Activated T-cell treated with anti-CD3 and anti-CD28 coated beads for 24 hours (primary cell): ENCODE measurements around the gene DPPA2.
"Not testable (repeated sequence)": the region's sequence is repeated elsewhere in the genome, so short reads cannot be mapped to it uniquely, and the experiment has no call there.

Source experiments
- DNase-seq: peaks from one replicate; pipeline ENCODE4 v3.0.0-alpha.2; 2020; ENCODE audit warnings: low read depth

Gene DPPA2

DNA sequence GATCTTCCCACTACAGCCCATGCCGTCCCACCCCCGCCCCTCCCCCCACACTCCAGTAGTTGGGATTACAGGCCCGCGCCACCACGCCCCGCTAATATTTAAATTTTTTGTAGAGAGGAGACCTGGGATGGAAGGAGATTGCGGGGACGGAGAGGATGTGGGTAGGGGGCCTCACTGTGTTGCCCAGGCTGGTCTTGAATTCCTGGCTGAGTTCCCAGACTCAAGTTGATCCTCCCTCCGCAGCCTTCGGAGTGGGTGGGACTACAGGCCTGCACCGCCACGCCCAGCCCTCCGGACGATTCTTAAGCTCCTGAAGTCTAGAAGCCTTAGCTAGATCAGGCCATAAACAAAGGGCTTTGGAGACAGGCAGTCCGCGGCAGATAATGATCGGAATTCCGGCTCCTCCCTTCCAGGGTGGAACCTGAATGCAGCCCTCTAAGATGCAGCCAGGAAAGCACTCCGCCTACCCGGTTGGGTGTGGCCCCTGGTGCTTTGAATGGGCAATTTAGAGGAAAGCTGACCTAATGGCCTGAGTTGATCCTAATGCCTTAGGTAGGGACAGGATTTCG is at the start of gene DPPA2:
Gene DPPA2 (minus strand): TSS at position 356 of the 569 bp plus-strand sequence. CDS start 1,975 bp downstream, outside the sequence.
- DNase-seq, result no peak

- DNase-seq, result no peak
These were observed 47.8 kb upstream of the DPPA2 start for GRCh38 chr3:109364088-109364487.

DNA sequence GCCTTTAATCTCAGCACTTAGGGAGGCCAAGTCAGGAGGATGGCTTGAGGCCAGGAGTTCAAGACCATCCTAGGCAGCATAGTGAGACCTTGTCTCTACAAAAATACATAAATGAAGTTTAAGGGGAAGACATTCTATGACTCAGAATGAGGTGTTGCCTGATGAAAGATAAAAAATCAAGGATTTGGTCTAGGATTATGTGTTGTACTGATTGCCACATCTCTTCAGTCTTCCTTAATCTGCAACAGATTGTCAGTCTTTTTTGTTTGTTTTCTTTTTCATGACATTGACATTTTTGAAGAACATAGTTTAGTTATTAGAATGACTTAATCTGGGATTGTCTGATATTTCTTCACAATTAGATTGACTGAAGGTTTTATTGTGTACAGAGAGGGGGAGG is 47.3 kb upstream of the DPPA2 start:
- no peak for DNase-seq

GRCh38 chr3:109362823-109363222 is 46.5 kb upstream of the DPPA2 start:
- DNase-seq, result no peak

DNA sequence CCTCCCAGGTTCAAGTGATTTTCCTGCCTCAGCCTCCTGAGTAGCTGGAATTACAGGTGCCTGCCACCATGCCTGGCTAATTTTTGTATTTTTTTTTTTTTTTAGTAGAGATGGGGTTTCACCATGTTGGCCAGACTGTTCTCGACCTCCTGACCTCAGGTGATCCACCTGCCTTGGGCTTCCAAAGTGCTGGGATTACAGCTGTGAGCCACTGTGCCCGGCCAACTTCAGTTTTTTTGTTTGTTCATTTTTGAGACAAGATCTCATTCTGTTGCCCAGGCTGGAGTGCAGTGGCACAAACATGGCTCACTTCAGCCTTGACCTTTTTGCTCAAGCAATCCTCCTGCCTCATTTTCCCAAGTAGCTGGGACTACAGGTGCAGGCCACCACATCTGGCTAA is 42.5 kb upstream of the DPPA2 start:
- not testable (repeated sequence) for DNase-seq

DNA sequence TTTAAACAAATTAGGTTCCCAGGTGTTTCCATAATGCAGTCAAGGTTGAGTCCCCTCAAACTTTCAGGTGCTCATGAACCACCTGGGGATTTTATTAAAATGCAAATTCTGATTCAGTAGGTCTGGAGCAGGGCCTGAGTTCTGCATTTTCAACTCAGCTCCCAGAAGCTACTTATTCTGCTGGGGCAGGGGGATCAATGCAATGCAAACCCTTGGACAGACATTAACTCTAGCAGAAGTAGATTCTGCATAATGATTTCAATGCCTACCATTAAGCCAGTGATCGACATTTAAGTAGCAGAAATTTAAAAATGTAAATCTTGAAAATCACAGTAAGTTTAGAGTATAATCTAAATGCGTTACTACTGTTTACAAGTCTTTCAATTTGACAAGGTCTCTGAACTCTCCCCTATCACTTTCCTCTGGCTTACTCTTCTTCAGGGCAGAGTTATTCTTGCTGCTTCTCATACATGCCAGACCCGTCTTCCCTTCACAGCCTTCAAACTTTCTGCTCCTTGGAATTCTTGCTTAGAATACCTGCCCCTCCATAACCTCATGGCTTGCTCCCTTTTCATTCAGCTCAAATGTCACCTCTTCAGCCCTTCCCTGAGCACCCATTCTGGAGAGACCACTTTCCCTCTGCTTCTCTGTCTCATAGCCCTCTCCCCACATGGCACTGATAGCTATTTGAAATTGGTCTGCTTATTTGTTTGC is 40.3 kb upstream of the DPPA2 start:
- no peak for DNase-seq

DNA sequence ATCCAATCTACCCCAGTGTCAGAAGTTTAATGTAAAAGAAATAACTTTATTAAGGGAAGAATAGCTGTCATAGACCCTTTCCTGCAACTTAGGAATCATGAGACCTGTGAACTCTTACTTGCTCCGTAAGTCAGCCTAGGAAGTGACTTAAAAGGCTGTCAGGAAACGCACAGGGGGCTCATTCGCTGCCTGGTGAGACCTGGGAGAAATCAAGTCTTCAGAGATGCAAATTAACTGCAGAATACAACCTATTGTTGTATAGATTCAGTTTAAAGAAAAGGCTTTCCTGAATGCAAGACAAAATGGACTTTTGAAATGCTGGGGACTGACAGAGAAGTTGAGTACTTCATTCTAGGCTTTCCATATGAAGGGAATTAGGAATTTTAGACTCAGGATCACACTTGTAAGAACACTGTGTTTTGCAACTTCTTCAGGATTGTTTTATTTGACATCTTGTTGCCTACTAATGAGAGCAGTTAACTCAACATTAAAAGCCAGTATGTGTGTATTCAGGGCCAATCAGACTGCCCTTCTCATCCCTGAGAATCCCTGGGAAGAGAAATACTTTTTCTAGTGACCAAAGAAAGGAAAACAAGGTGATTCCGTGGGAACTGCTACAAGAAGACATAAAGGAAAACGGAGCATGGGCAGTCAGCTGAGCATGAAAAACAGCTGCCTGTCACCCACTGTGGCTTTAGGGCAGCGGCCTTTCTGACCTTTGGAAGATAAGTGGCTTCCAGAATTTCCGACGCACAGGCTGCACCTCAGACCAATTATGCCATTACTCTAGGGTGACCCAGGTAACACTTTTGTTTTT is 39.5 kb upstream of the DPPA2 start:
- DNase-seq, result no peak

- DNase-seq, result no peak
These were observed 36.7 kb upstream of the DPPA2 start for GRCh38 chr3:109353057-109353456.

- DNase-seq, result no peak
These were observed 34.9 kb upstream of the DPPA2 start for GRCh38 chr3:109351231-109351630.

DNA sequence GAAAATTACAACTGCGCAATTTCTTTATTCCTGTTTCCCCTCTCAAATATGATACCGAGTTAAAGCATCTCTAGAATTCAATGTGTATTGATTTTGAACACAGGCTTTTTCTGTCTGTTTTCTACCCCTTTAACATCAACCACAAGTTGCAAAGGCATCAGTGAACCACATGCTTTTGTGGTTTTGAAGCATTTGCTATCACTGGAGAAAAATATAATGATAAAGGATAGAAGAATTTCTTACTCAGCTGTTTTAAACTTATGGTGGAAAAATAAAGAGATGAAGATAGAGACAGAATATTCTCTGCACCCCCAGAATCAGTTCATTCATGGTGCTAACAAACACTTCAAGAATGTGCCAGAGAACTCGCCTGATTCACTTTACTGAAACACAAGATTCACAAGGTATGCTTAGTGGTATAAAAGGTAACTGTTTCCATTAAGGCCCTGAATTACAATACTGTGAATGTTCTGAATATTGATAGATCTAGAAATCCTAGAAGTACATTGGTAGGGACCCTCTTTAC is 30.5 kb upstream of the DPPA2 start:
- DNase-seq, result no peak

DNA sequence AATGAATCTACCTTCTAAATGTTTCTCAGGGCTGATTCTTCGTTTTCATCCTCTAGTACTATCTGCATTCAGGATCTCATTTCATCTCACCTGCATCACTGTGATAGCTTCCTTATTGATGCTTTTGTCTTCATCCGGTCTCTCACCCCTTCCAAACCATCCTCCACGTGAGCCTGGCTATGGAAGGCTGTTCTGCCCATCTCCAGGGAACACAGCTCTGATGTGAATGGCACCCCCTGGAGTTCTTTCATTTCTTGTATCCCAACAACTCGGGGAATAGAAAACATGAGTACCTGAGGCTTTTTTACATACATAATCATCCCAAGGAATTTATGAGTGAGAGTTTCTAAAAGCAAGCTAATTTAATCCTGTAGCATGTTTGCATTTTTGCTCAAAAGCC is 29.8 kb upstream of the DPPA2 start:
- DNase-seq, result no peak

- DNase-seq, result no peak
These were observed 23.7 kb upstream of the DPPA2 start for GRCh38 chr3:109339714-109340648.

GRCh38 chr3:109339197-109339596 is 22.9 kb upstream of the DPPA2 start:
- DNase-seq, result no peak

- no peak for DNase-seq
These were observed 22.0 kb upstream of the DPPA2 start for GRCh38 chr3:109338322-109338721.

DNA sequence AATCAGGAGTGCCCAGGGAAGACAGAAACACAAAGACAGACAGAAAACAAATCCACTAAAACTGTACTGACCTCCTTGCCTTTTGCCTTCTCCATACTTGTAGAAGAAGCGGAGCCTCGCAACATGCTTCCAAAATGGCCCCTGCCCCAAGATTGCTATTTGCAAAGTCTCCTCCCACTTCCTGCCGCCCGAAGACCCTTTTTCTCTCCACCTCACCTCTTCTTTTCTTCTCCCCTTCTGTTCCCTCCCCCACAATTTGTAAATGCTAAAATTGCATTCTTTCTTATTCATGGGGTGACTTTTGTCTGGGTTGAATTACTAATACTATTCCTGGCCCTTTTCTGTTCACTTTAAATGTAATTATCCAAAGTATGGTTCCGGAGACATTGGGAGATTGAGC is 21.1 kb upstream of the DPPA2 start, which contains the start of gene DPPA4:
Gene DPPA4 (minus strand): TSS at position 154 of the 400 bp plus-strand sequence. CDS start 29 bp downstream, at position 125.
- no peak for DNase-seq

DNA sequence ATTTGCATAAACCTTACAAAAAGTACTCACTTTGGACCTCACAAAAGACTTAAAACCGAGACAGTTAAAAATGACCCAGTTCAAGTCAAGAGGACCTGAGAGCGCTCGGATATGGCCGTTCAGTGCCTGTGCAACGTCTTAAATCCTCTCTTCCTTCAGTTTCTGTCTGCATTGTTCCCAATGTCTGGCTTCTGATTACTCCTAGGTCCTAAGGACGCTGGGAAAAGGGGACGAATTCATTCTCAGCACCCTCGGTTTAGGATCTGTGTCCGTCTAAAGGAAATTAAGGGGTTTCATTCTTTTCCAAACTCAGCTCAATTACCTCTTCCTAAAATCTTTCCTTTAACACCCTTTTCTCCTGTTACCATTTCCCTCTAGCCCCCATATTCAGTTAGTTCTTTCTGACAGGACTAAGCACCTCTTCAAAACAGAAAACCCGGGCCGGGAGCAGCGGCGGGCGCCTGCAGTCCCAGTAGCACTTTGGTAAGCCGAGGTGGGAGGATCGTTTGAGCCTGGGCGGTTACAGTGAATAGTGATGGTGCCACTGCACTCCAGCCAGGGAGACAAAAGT is 20.1 kb upstream of the DPPA2 start:
- DNase-seq, result no peak

DNA sequence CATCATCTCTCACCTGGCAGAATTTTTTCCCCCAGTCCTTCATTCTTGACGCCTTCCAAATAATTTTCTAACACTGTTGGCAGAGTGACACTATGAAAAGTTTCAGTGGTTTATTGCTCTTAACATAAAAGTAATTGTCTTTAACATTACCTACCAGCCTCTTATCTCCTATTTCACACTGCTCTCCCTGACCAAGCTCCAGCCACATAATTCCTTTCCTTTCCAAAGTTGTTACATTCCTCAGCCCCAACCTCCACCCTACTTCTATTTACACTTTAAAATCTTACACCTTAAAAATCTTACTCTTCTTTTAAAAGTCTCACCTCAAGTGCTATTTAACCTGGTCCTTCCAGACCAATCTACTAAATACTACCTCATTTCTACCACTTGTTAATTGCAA is 18.3 kb upstream of the DPPA2 start:
- DNase-seq, result no peak

DNA sequence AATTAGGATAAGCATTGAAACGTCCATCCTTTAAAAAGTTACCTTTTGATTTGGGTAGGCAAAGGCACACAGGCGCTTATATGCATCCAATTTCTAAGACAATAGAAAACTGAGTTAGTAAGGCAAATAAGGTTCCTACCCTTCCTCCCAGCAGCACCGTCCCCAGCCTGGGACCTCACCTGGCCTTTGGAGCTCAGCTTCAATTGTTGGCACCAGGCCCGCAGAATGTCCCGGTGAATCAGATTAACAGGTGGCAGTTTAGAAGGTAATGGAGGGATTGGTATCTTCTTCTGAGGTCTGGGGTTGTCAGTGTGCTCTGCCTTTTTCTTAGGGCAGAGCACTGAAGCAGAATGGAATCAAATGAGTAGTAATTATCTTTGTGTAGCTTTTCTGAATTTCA is 15.4 kb upstream of the DPPA2 start:
- DNase-seq, result no peak

- DNase-seq, result no peak
These were observed 14.1 kb upstream of the DPPA2 start for GRCh38 chr3:109330405-109330804.

DNA sequence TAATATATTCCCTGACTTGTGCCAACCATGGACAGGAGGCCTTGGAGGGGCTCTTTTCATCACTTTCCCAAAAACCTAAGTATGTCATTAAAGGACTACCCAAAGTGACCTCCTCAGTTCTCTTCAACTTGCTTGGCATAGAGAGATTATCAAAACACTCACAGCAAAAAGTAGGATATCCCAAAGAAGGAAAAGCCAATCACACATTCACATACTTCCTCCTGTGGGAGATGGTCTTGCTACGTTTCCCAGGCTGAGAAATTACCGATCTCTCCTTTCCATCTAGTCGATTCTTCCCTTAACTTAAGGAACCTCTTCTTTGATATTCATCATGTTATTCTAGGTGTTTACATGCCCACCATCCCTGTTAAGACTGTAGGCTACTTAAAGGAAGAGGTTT is 11.9 kb upstream of the DPPA2 start:
- DNase-seq, result no peak

- no peak for DNase-seq
These were observed 9.3 kb upstream of the DPPA2 start for GRCh38 chr3:109325657-109326056.
